MCF 10A (cell line): ENCODE measurements around the gene PRSS50. TPM values are rescaled to one million over a fixed set of nuclear protein-coding genes. Genes with fewer than 3 reads are reported as not detected.

Experiments used
- BruUV-seq: library from RNA; stranded (reverse); fragments of 400-500 nt; replicated peaks from 2 replicates; lab custom pipeline; 2021; lab: Mats Ljungman, UMichigan
- CTCF ChIA-PET: fragments of 300-600 bp; sonication (Branson Sonifier 250); formaldehyde crosslinking; extraction: SDS; loops from one replicate; lab custom pipeline; 2021; ENCODE audit warnings: antibody characterized with exemption, inconsistent platforms; lab: Yijun Ruan, JAX
- POLR2A ChIA-PET: fragments of 300-600, 350-650 bp; sonication (Branson Sonifier 250); formaldehyde crosslinking; extraction: SDS; loops from one replicate; lab custom pipeline; 2020; ENCODE audit warnings: antibody characterized with exemption, inconsistent platforms; lab: Yijun Ruan, JAX
- DNase-seq: peaks from one replicate; pipeline ENCODE4 v3.0.0-alpha.2; 2018; ENCODE audit not compliant: unreplicated experiment
- H3K27ac Mint-ChIP-seq: one replicate; pipeline ENCODE4 v1.8.0; 2022; ENCODE audit warnings: mild to moderate bottlenecking, low read depth, mixed read lengths; ENCODE audit not compliant: unreplicated experiment
- H3K27me3 Mint-ChIP-seq: one replicate; pipeline ENCODE4 v1.8.0; 2022; ENCODE audit warnings: mixed read lengths; ENCODE audit not compliant: insufficient read depth, unreplicated experiment
- H3K36me3 Mint-ChIP-seq: one replicate; pipeline ENCODE4 v1.8.0; 2022; ENCODE audit warnings: mild to moderate bottlenecking, moderate library complexity, mixed read lengths; ENCODE audit not compliant: insufficient read depth, unreplicated experiment
- H3K4me1 Mint-ChIP-seq: one replicate; pipeline ENCODE4 v1.8.0; 2022; ENCODE audit warnings: mixed read lengths; ENCODE audit not compliant: insufficient read depth, unreplicated experiment
- H3K4me3 Mint-ChIP-seq: one replicate; pipeline ENCODE4 v1.8.0; 2022; ENCODE audit warnings: mild to moderate bottlenecking, moderate library complexity, mixed read lengths; ENCODE audit not compliant: unreplicated experiment
- H3K9me3 Mint-ChIP-seq: one replicate; pipeline ENCODE4 v1.8.0; 2022; ENCODE audit warnings: mixed read lengths; ENCODE audit not compliant: unreplicated experiment
- intact Hi-C: fragments of 100-400 bp; cut with micrococcal nuclease; formaldehyde crosslinking; loops from 2 replicates; pipeline ENCODE4 v1.14.1; 2022
- total RNA-seq: library from RNA; stranded (reverse); gene quantifications from 2 replicates; pipeline ENCODE4 v1.2.3, GENCODE V29; 2022
- TF ChIP-seq, protein P1 (sequence below): fragments of 200-600 bp; IDR thresholded peaks from one replicate; pipeline ENCODE4 v1.8.0; 2022; ENCODE audit warnings: antibody characterized with exemption, mild to moderate bottlenecking; ENCODE audit not compliant: unreplicated experiment

Gene PRSS50
- total RNA-seq, 1 experiment from 2014 or later = not detected

DNA sequence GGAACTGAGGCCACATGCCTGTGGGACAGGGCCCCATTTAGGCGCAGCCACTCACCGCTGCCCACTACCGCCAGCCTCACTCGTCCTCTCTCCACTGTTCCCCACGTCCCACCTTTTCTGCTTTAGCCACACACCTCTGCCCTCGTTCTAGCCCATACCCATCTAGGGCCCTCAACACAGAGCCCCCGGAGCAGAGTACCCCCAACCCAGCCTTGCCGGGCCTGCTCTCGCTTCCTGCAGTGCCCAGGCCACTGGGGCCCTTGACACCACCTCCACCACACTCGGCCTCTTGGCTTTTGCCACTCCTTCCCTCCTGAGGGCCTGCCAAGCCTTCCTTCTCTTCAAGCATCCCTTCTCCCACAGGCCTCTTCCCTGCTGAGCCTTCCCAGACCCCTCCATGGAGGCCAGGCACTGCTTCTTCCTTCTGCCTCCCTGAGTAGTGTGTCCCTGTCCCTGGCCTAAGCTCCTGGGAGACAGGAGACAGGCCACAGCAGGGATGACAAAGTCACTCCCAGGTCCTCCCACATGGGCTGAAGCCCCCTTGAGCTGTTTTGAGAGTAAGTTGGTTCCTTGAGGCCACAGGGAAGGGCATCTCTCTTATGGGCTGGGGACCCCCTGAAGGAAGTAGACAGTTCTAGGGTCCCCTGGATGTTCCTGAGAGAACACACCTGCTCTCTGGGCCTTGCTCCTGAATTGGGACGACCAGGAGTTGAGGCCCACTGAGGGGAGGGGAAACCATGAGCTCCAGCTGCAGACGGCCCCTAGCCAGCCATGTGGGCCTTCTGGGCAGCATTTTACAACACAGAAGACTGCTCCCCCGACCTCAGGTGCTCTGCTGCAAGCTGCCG is 4.4 kb downstream of the PRSS50 start:
- TF ChIP-seq, protein P1, sequence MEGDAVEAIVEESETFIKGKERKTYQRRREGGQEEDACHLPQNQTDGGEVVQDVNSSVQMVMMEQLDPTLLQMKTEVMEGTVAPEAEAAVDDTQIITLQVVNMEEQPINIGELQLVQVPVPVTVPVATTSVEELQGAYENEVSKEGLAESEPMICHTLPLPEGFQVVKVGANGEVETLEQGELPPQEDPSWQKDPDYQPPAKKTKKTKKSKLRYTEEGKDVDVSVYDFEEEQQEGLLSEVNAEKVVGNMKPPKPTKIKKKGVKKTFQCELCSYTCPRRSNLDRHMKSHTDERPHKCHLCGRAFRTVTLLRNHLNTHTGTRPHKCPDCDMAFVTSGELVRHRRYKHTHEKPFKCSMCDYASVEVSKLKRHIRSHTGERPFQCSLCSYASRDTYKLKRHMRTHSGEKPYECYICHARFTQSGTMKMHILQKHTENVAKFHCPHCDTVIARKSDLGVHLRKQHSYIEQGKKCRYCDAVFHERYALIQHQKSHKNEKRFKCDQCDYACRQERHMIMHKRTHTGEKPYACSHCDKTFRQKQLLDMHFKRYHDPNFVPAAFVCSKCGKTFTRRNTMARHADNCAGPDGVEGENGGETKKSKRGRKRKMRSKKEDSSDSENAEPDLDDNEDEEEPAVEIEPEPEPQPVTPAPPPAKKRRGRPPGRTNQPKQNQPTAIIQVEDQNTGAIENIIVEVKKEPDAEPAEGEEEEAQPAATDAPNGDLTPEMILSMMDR = no peak
- Mint-ChIP-seq H3K4me1 (no peaks in the 10 kb centered on the region), H3K27ac (no peak overlapping the region), H3K27me3 (no peaks in the 10 kb centered on the region), H3K9me3 (no peaks in the 10 kb centered on the region), H3K36me3 (no peaks in the 10 kb centered on the region), H3K4me3 (no peak overlapping the region)
- POLR2A ChIA-PET = no interaction called here
- DNase-seq = no peak
- CTCF ChIA-PET = interaction anchor here (1.0 kb wide), 1 partner anchor 8 kb away, joined by 3 read pairs; no protein-coding TSS in a partner anchor
- no TSS peak for BruUV-seq
- intact Hi-C loops = no loop called here

DNA sequence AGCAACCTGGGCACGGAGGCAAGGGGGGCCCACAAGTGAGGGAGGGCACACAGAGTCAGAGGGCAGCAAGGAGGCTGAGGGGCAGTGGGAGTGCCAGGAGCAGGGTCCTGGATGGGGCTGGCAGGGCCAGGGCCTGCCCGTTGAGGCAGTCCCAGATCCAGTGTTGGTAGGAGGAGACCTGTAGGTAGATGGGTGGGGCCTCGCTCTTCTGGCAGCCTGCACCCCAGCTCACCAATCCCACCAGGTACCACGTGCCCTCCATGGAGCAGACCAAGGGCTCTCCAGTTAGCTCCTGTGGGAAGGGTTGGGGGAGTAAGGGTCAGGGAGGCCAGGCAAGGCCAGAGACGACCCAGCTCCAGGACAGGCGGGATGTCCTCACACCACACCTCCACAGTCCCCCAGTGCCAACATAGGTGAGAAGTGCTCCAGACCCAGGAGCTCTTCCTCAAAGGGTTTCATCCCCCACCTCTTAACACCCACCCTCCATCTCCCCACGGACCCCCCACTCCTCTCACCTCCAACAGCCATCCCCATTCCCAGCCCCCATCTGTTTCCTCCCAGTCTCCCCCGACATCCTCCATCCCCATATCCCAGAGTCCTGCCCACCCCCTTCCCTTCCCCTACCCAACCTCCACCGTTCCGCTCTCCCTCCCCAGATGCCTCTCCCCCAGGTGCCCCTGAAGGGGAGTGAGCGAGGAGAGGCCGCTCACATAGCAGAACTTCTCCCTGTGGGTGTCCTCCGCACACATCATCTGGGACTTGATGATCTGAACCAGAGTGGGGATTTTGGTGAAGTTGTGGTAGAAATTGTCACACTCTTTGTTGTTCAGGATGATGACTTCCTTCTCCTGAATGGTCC is 5.2 kb downstream of the PRSS50 start:
- no peak overlapping the region for H3K27ac Mint-ChIP-seq
- BruUV-seq = no TSS peak
- ChIA-PET POLR2A (interaction anchor here (0.7 kb wide), 1 partner anchor 19 kb away, joined by 4 read pairs; the partner anchor contains the start of gene ALS2CL), CTCF (no interaction called here)
- intact Hi-C loops = no loop called here
- H3K27me3 Mint-ChIP-seq = no peaks in the 10 kb centered on the region
- H3K4me1 Mint-ChIP-seq = no peaks in the 10 kb centered on the region
- no peak for DNase-seq
- TF ChIP-seq, protein P1 = no peak
- H3K4me3 Mint-ChIP-seq = no peak overlapping the region
- H3K9me3 Mint-ChIP-seq = no peaks in the 10 kb centered on the region
- H3K36me3 Mint-ChIP-seq = no peaks in the 10 kb centered on the region

- BruUV-seq = no TSS peak
- Mint-ChIP-seq H3K4me1 (no peaks in the 10 kb centered on the region), H3K36me3 (no peaks in the 10 kb centered on the region), H3K27me3 (no peaks in the 10 kb centered on the region), H3K27ac (no peak overlapping the region), H3K9me3 (no peaks in the 10 kb centered on the region), H3K4me3 (no peak overlapping the region)
- CTCF ChIA-PET = no interaction called here
- TF ChIP-seq, protein P1 = no peak
- POLR2A ChIA-PET = interaction anchor here (0.7 kb wide), 1 partner anchor 18 kb away, joined by 4 read pairs; the partner anchor contains the start of gene ALS2CL
- no peak for DNase-seq
- intact Hi-C loops = no loop called here
These were observed 5.9 kb downstream of the PRSS50 start for GRCh38 chr3:46711760-46712159.

- BruUV-seq = no TSS peak
- peaks cover 4% of the 10 kb centered on the region for H3K4me1 Mint-ChIP-seq
- no peaks in the 10 kb centered on the region for H3K36me3 Mint-ChIP-seq
- H3K9me3 Mint-ChIP-seq = no peaks in the 10 kb centered on the region
- TF ChIP-seq, protein P1 = no peak
- H3K4me3 Mint-ChIP-seq = no peak overlapping the region
- DNase-seq = no peak
- intact Hi-C loops = no loop called here
- no peaks in the 10 kb centered on the region for H3K27me3 Mint-ChIP-seq
- ChIA-PET POLR2A (no interaction called here), CTCF (no interaction called here)
- H3K27ac Mint-ChIP-seq = no peak overlapping the region
These were observed 6.4 kb downstream of the PRSS50 start for GRCh38 chr3:46711305-46711704.
